HepG2 (cell line): Measurements from ENCODE around the gene ATP5MK. TPM values are rescaled to one million over a fixed set of nuclear protein-coding genes. Genes with fewer than 3 reads are reported as not detected.

Source experiments
- ATAC-seq: fragments of 200-7000 bp; cut with Tn5 transposase; 3 replicates; pipeline ENCODE4 v1.9.1; 2020; ENCODE audit warnings: mild to moderate bottlenecking, moderate library complexity
- BruUV-seq: library from RNA; stranded (reverse); fragments of 400-500 nt; replicated peaks from 2 replicates; lab custom pipeline; 2021; lab: Mats Ljungman, UMichigan
- CTCF ChIA-PET: fragments of 300-600 bp; formaldehyde crosslinking; extraction: SDS; loops from one replicate; lab custom pipeline; 2021; ENCODE audit warnings: low total read pairs, inconsistent platforms, low intra/inter-chr PET ratio; lab: Yijun Ruan, JAX
- POLR2A ChIA-PET: fragments of 350-600 bp; sonication (Branson Sonifier 250); formaldehyde crosslinking; loops from one replicate; lab custom pipeline; 2020; ENCODE audit warnings: antibody characterized with exemption, inconsistent platforms; lab: Yijun Ruan, JAX
- DNase-seq: peaks from one replicate; pipeline ENCODE4 v3.0.0-alpha.2; 2015; ENCODE audit warnings: low spot score
- FAIRE-seq: peaks from 3 replicates; lab custom pipeline; 2011; peaks lifted over from hg19 to GRCh38; lab: Jason Lieb, UNC
- H2AFZ ChIP-seq: one replicate; pipeline ENCODE4 v1.6.1; 2011; ENCODE audit warnings: low read length, inconsistent platforms
- H3K27ac ChIP-seq: fragments of 300-600 bp; 3 replicates; pipeline ENCODE4 v1.8.0; 2011; ENCODE audit warnings: mixed run types, mild to moderate bottlenecking, mixed read lengths, low read length, inconsistent platforms; ENCODE audit not compliant: insufficient read depth; ENCODE audit errors: extremely low read length
- H3K27me3 ChIP-seq, 2 experiments: fragments of 200-600 bp in 1 of 2; 2 replicates in 1 of 2; 3 replicates in 1 of 2; pipeline versions ENCODE4 v1.6.0 to v1.8.0; 2011; ENCODE audit warnings: low read length in 2 of 2, mild to moderate bottlenecking in 2 of 2, moderate library complexity in 2 of 2, inconsistent platforms in 1 of 2; ENCODE audit not compliant: insufficient read depth in 2 of 2, control insufficient read depth in 1 of 2
- H3K36me3 ChIP-seq, 2 experiments: fragments of 200-600 bp in 1 of 2; replicated peaks in 1 of 2; 2 replicates in 1 of 2; 3 replicates in 1 of 2; pipeline versions ENCODE4 v1.5.1 to v1.8.0; 2011; ENCODE audit warnings: low read length in 2 of 2, inconsistent platforms in 1 of 2; ENCODE audit not compliant: insufficient read depth in 2 of 2, control insufficient read depth in 1 of 2
- H3K4me1 ChIP-seq: 2 replicates; pipeline ENCODE4 v1.5.1; 2012; ENCODE audit warnings: low read length, inconsistent platforms; ENCODE audit not compliant: insufficient read depth
- H3K4me2 ChIP-seq: 2 replicates; pipeline ENCODE4 v1.6.0; 2011; ENCODE audit warnings: low read depth, low read length, inconsistent platforms
- H3K4me3 ChIP-seq, 3 experiments: fragments of 200-600 bp in 1 of 3; sonication (generic), shearing (Covaris generic) in 1 of 3; replicated peaks in 1 of 3; 2 replicates each; pipeline ENCODE4 v1.5.1; 2011 to 2016; ENCODE audit warnings: low read length in 3 of 3, inconsistent platforms in 2 of 3, low read depth in 2 of 3, mild to moderate bottlenecking in 2 of 3, control low read depth in 1 of 3, mixed read lengths in 1 of 3; ENCODE audit not compliant: insufficient read depth in 1 of 3
- H3K79me2 ChIP-seq: one replicate; pipeline ENCODE4 v1.6.1; 2011; ENCODE audit warnings: low read length, inconsistent platforms; ENCODE audit not compliant: insufficient read depth
- H3K9ac ChIP-seq: 2 replicates; pipeline ENCODE4 v1.6.0; 2011; ENCODE audit warnings: mild to moderate bottlenecking, low read depth, low read length, inconsistent platforms; ENCODE audit not compliant: insufficient read depth
- H3K9me3 ChIP-seq: 2 replicates; pipeline ENCODE4 v1.5.1; 2012; ENCODE audit warnings: mild to moderate bottlenecking, low read length
- H4K20me1 ChIP-seq: 2 replicates; pipeline ENCODE4 v1.6.0; 2011; ENCODE audit warnings: inconsistent platforms, mild to moderate bottlenecking, low read length, moderate library complexity; ENCODE audit not compliant: insufficient read depth
- ERF ChIP-seq: IDR thresholded peaks from 2 replicates; pipeline ENCODE4 v1.6.1; 2018; ENCODE audit warnings: missing biosample characterization, missing genetic modification reagents
- HNF4A ChIP-seq: sonication (generic); formaldehyde crosslinking; IDR thresholded peaks from 2 replicates; pipeline ENCODE4 v1.4.0; 2020; ENCODE audit warnings: missing genetic modification reagents
- ISL2 ChIP-seq: sonication (generic); formaldehyde crosslinking; IDR thresholded peaks from 2 replicates; pipeline ENCODE4 v1.5.0; 2020; ENCODE audit warnings: missing genetic modification reagents
- TEF ChIP-seq: sonication (generic); formaldehyde crosslinking; IDR thresholded peaks from 2 replicates; pipeline ENCODE4 v1.5.0; 2020; ENCODE audit warnings: missing genetic modification reagents
- TIGD3 ChIP-seq: sonication (generic); formaldehyde crosslinking; IDR thresholded peaks from 2 replicates; pipeline ENCODE4 v1.5.1; 2020; ENCODE audit warnings: mild to moderate bottlenecking, missing genetic modification reagents, borderline replicate concordance
- TRIM22 ChIP-seq: fragments of 450-650 bp; IDR thresholded peaks from 2 replicates; pipeline ENCODE4 v1.6.1; 2017
- ZNF317 ChIP-seq: sonication (generic); formaldehyde crosslinking; IDR thresholded peaks from 2 replicates; pipeline ENCODE4 v1.5.0; 2020; ENCODE audit warnings: mild to moderate bottlenecking, missing genetic modification reagents
- ZNF432 ChIP-seq: sonication (generic); formaldehyde crosslinking; IDR thresholded peaks from 2 replicates; pipeline ENCODE4 v1.5.0; 2020; ENCODE audit warnings: missing genetic modification reagents, mild to moderate bottlenecking, borderline replicate concordance
- ZNF562 ChIP-seq: sonication (generic); formaldehyde crosslinking; IDR thresholded peaks from 2 replicates; pipeline ENCODE4 v1.8.0; 2022; ENCODE audit warnings: missing genetic modification reagents, borderline replicate concordance
- ZNF891 ChIP-seq: sonication (generic); formaldehyde crosslinking; IDR thresholded peaks from 2 replicates; pipeline ENCODE4 v1.5.0; 2020; ENCODE audit warnings: mild to moderate bottlenecking, missing genetic modification reagents
- WGBS: methylation state at CpG from one replicate; pipeline ENCODE4 v1.1.6; 2017; ENCODE audit warnings: low lambda C conversion rate; 5-methylcytosine and 5-hydroxymethylcytosine counted together
- in situ Hi-C: cut with HindIII; loops from 2 replicates; pipeline ENCODE4 v1.10.0; 2017; ENCODE audit warnings: low pct_unique_long_range_greater_than_20kb; ENCODE audit not compliant: extremely low pct_ligation_motif_present
- intact Hi-C: fragments of 100-400 bp; cut with micrococcal nuclease; formaldehyde crosslinking; loops from one replicate; pipeline ENCODE4 v1.10.0; 2022; ENCODE audit not compliant: unreplicated experiment
- polyA plus RNA-seq, 8 experiments: library from polyadenylated mRNA; depleted of rRNA in 3 of 8; stranded (reverse) in 7 of 8; unstranded in 1 of 8; fragments of >200 nt; fragmentation: Illumina TruSeq in 4 of 8; extraction: Trizol in 4 of 8; gene quantifications; 2 replicates each; pipeline versions ENCODE4 v1.2.1 to v1.2.3, GENCODE V29; 2011 to 2016; ENCODE audit warnings: low read depth in 4 of 8, missing spikeins in 1 of 8, mixed read lengths in 1 of 8; ENCODE audit not compliant: insufficient read depth in 1 of 8
- total RNA-seq, 5 experiments: library from RNA; depleted of rRNA; stranded (reverse); fragments of >200 nt; fragmentation: Illumina TruSeq; extraction: Trizol; gene quantifications; 2 replicates each; pipeline ENCODE4 v1.2.3, GENCODE V29; 2016; ENCODE audit warnings: low read depth in 1 of 5

Gene ATP5MK
- total and polyA plus RNA-seq, 2 of the 13 experiments (the other 11 are each of a cell fraction or from before 2014, with no cell fraction given) = 312 to 517 TPM

GRCh38 chr10:103382769-103383168, 13.5 kb downstream of the ATP5MK start:
- no peaks in the 10 kb centered on the region for H3K79me2 ChIP-seq
- in situ Hi-C loops (no loop called here), intact Hi-C loops (no loop called here)
- TF ChIP-seq TEF (CRISPR knock-in tag) (no peak), TRIM22 (no peak), ZNF891 (no peak), ZNF562 (CRISPR knock-in tag) (no peak), ERF (CRISPR knock-in tag) (no peak), HNF4A (CRISPR knock-in tag) (no peak), TIGD3 (CRISPR knock-in tag) (no peak), ISL2 (no peak), ZNF432 (no peak), ZNF317 (CRISPR knock-in tag) (no peak)
- no peak overlapping the region for H2AFZ ChIP-seq
- WGBS = 97% methylated on average over 5 of the region's 5 CpGs
- FAIRE-seq (no peak), DNase-seq (no peak), ATAC-seq (no peak)
- no peaks in the 10 kb centered on the region for H4K20me1 ChIP-seq
- H3K4me2 ChIP-seq = no peak overlapping the region
- H3K4me1 ChIP-seq = no peaks in the 10 kb centered on the region
- CTCF ChIA-PET = no interaction called here
- POLR2A ChIA-PET = no interaction called here
- H3K27me3 ChIP-seq = no peaks in the 10 kb centered on the region
- H3K27ac ChIP-seq = no peak overlapping the region
- H3K4me3 ChIP-seq = no peak overlapping the region
- H3K9ac ChIP-seq = no peak overlapping the region
- no TSS peak for BruUV-seq
- H3K36me3 ChIP-seq = peaks cover 2 to 16% of the 10 kb centered on the region in 2 experiments; a peak in 3 of 5 replicates
- no peaks in the 10 kb centered on the region for H3K9me3 ChIP-seq
